Psoas muscle (tissue), 8 donors: ENCODE data around the gene ETV1. TPM values are rescaled to one million over a fixed set of nuclear protein-coding genes. Genes with fewer than 3 reads are reported as not detected.

Experiments used
- ATAC-seq, 4 donors: fragments of 200-7000 bp; cut with Tn5 transposase; one replicate each; pipeline ENCODE4 v1.9.1; 2020; ENCODE audit warnings: moderate library complexity in 3 of 4, mild to moderate bottlenecking in 2 of 4
- DNase-seq, 2 donors: peaks; one replicate each; pipeline ENCODE4 v3.0.0-alpha.2; 2020
- H3K27ac ChIP-seq: fragments of 200-600 bp; one replicate; pipeline ENCODE4 v1.8.0; 2022
- H3K27me3 ChIP-seq, 3 donors: fragments of 200-600 bp in 1 of 3; one replicate each; pipeline versions ENCODE4 v1.6.1 to v1.8.0; 2013 to 2022; ENCODE audit warnings: low read length in 2 of 3, mild to moderate bottlenecking in 2 of 3, moderate library complexity in 1 of 3; ENCODE audit not compliant: insufficient read depth in 3 of 3
- H3K36me3 ChIP-seq, 2 donors: fragments of 200-600 bp in 1 of 2; one replicate each; pipeline versions ENCODE4 v1.6.1 to v1.8.0; 2013 to 2022; ENCODE audit warnings: low read depth in 1 of 2, mild to moderate bottlenecking in 1 of 2, moderate library complexity in 1 of 2; ENCODE audit not compliant: insufficient read depth in 1 of 2
- H3K4me1 ChIP-seq: fragments of 200-600 bp; one replicate; pipeline ENCODE4 v1.8.0; 2022
- H3K4me3 ChIP-seq: fragments of 200-600 bp; one replicate; pipeline ENCODE4 v1.8.0; 2022; ENCODE audit warnings: mild to moderate bottlenecking
- H3K9me3 ChIP-seq: fragments of 200-600 bp; one replicate; pipeline ENCODE4 v1.8.0; 2022
- CTCF ChIP-seq: fragments of 200-600 bp; IDR thresholded peaks from one replicate; pipeline ENCODE4 v1.8.0; 2022; ENCODE audit warnings: antibody characterized with exemption
- WGBS, 3 donors: extraction: QIAGEN DNeasy Blood & Tissue Kit; methylation state at CpG; one replicate each; pipeline versions ENCODE4 v1.1.6 to v1.1.7; 2013; 5-methylcytosine and 5-hydroxymethylcytosine counted together
- intact Hi-C, 2 donors: fragments of 100-400 bp; cut with DNase I; formaldehyde crosslinking; loops; one replicate each; pipeline versions ENCODE4 v1.11.0 to v1.14.2; 2022
- long read RNA-seq, 2 donors: library from polyadenylated mRNA; unstranded; transcript quantifications; one replicate each; pipeline ENCODE4 v2.0.0, GENCODE V29; 2021
- polyA plus RNA-seq, 3 donors: library from polyadenylated mRNA; stranded (reverse); fragments of 200-250 nt; gene quantifications; one replicate each; pipeline ENCODE4 v1.2.3, GENCODE V29; 2013
- total RNA-seq, 4 donors: library from RNA; stranded (reverse); fragmentation: NEBNext Ultra II Directional in 2 of 4; extraction: Animal tissue kit (Norgen Biotek cat#: 25700) in 2 of 4; gene quantifications; one replicate each; pipeline versions ENCODE4 v1.2.1 to v1.2.4, GENCODE V29; 2021 to 2023
- donor health status: healthy with polysubstance abuse.
- donor health status: DM: no; HTN: no; CAD: no; lungs with moderate emphysema.
- donor health status: Bipolar disorder and iron deficiency.
- donor health status: healthy.
- donor health status: DM: yes; HTN: yes; CAD: no.
- donor health status: DM: no; HTN: no; CAD: no.
- donor health status: DM: no; HTN: no; CAD: no.
- donor health status: DM: yes; HTN: yes; CAD: no.

ETV1 gene
- 1 to 10 TPM in 3 of 4 donors, under 1 TPM in 1; 0.95 to 3.8 (median 2.1) TPM for total RNA-seq
- under 1 TPM; 0.20 to 0.94 (median 0.66) TPM for polyA plus RNA-seq
- long read RNA-seq, donor 1 = 0 reads
- long read RNA-seq, donor 2, full-length matches to known transcripts = 2 of 2 reads
- long read RNA-seq, donor 2, partial matches to known transcripts = 0 of 2 reads
- long read RNA-seq, donor 2, other reads (novel, unspliced or antisense) = 0 of 2 reads

GRCh38 chr7:13989126-13989948 lies at the start of gene ETV1:
TSS of gene ETV1 (minus strand) at chr7:13989666. CDS start at chr7:13989052, 614 bp downstream.
- DNase-seq (peak; percentile 46 to 62), ATAC-seq (peak in 2 of 4 donors; percentile 21 to 48)
- WGBS, 3 donors = 0 to 1% (median 1%) methylated on average over 38 of the region's 38 CpGs
- TF ChIP-seq CTCF = peak; percentile 15
- H3K27me3 ChIP-seq = peaks cover 0 to 14% (median 0%) of the 10 kb centered on the region in 3 donors
- intact Hi-C loops = no loop called here
- peaks cover 6% of the 10 kb centered on the region for H3K4me1 ChIP-seq
- H3K36me3 ChIP-seq = no peaks in the 10 kb centered on the region
- H3K9me3 ChIP-seq = no peaks in the 10 kb centered on the region
- H3K27ac ChIP-seq = peak within 1 kb of the TSS; percentile 75
- H3K4me3 ChIP-seq = peak within 1 kb of the TSS; percentile 70

- Histone ChIP-seq H3K4me1 (no peaks in the 10 kb centered on the region), H3K27me3 (no peaks in the 10 kb centered on the region), H3K4me3 (no peak overlapping the region), H3K36me3 (no peaks in the 10 kb centered on the region), H3K9me3 (no peaks in the 10 kb centered on the region), H3K27ac (no peak overlapping the region)
- intact Hi-C loops = no loop called here
- 70 to 95% (median 79%) methylated on average over 2 of the region's 2 CpGs for WGBS, 3 donors
- no peak for ATAC-seq
- no peak for DNase-seq
- no peak for TF ChIP-seq CTCF
Observed at GRCh38 chr7:14024406-14024805, 34.9 kb upstream of the ETV1 start.

GRCh38 chr7:14023838-14024237 lies 34.4 kb upstream of the ETV1 start:
- DNase-seq (no peak), ATAC-seq (no peak)
- Histone ChIP-seq H3K4me1 (no peaks in the 10 kb centered on the region), H3K4me3 (no peak overlapping the region), H3K9me3 (no peaks in the 10 kb centered on the region), H3K36me3 (no peaks in the 10 kb centered on the region), H3K27me3 (no peaks in the 10 kb centered on the region), H3K27ac (no peak overlapping the region)
- TF ChIP-seq CTCF = no peak
- 69 to 77% (median 75%) methylated on average over 2 of the region's 2 CpGs for WGBS, 3 donors
- intact Hi-C loops = no loop called here

GRCh38 chr7:14023342-14023741 lies 33.9 kb upstream of the ETV1 start:
- no peak overlapping the region for H3K4me3 ChIP-seq

More at GRCh38 chr7:14023342-14023741, 33.9 kb upstream of the ETV1 start:
- ATAC-seq (no peak), DNase-seq (no peak)
- no peaks in the 10 kb centered on the region for H3K27me3 ChIP-seq
- no peaks in the 10 kb centered on the region for H3K9me3 ChIP-seq
- no peaks in the 10 kb centered on the region for H3K36me3 ChIP-seq
- H3K4me1 ChIP-seq = no peaks in the 10 kb centered on the region
- intact Hi-C loops = no loop called here
- WGBS, 3 donors = 78 to 81% (median 80%) methylated on average over 4 of the region's 4 CpGs
- H3K27ac ChIP-seq = no peak overlapping the region
- TF ChIP-seq CTCF = no peak
